GM23248 (cell line): ENCODE data around the gene C7. TPM values are rescaled to one million over a fixed set of nuclear protein-coding genes. Genes with fewer than 3 reads are reported as not detected.

Experiments used
- DNase-seq: peaks from one replicate; pipeline ENCODE4 v3.0.0-alpha.2; 2015
- H2AFZ ChIP-seq: fragments of 200-600 bp; sonication (generic); 2 replicates; pipeline ENCODE4 v1.6.1; 2016; ENCODE audit warnings: antibody characterized with exemption
- H3F3A ChIP-seq: fragments of 200-600 bp; sonication (generic); 2 replicates; pipeline ENCODE4 v1.6.1; 2016; ENCODE audit warnings: mild to moderate bottlenecking, antibody characterized with exemption, mixed run types; ENCODE audit not compliant: insufficient read depth
- H3K27ac ChIP-seq: fragments of 200-600 bp; sonication (generic); 2 replicates; pipeline ENCODE4 v1.5.1; 2016; ENCODE audit warnings: mild to moderate bottlenecking
- H3K27me3 ChIP-seq: fragments of 200-600 bp; sonication (generic); replicated peaks from 2 replicates; pipeline ENCODE4 v1.6.1; 2016; ENCODE audit warnings: mild to moderate bottlenecking; ENCODE audit not compliant: insufficient read depth
- H3K36me3 ChIP-seq: fragments of 200-600 bp; sonication (generic); 2 replicates; pipeline ENCODE4 v1.6.1; 2016; ENCODE audit warnings: low read depth, mild to moderate bottlenecking
- H3K4me1 ChIP-seq: fragments of 200-600 bp; sonication (generic); 2 replicates; pipeline ENCODE4 v1.6.1; 2016; ENCODE audit warnings: mild to moderate bottlenecking; ENCODE audit not compliant: insufficient read depth
- H3K4me2 ChIP-seq: fragments of 200-600 bp; sonication (generic); one replicate; pipeline ENCODE4 v1.6.1; 2016; ENCODE audit warnings: mild to moderate bottlenecking; ENCODE audit not compliant: unreplicated experiment
- H3K4me3 ChIP-seq: fragments of 200-600 bp; sonication (generic); 2 replicates; pipeline ENCODE4 v1.5.1; 2016; ENCODE audit warnings: mild to moderate bottlenecking
- H3K79me2 ChIP-seq: fragments of 200-600 bp; sonication (generic); 2 replicates; pipeline ENCODE4 v1.6.1; 2016; ENCODE audit warnings: mild to moderate bottlenecking; ENCODE audit not compliant: insufficient read depth
- H3K9ac ChIP-seq: fragments of 200-600 bp; sonication (generic); 2 replicates; pipeline ENCODE4 v1.6.1; 2016; ENCODE audit warnings: mild to moderate bottlenecking
- H3K9me2 ChIP-seq: fragments of 200-600 bp; sonication (generic); 2 replicates; pipeline ENCODE4 v1.6.1; 2016; ENCODE audit warnings: mixed run types, mild to moderate bottlenecking, moderate library complexity; ENCODE audit not compliant: insufficient read depth
- H3K9me3 ChIP-seq: fragments of 200-600 bp; sonication (generic); one replicate; pipeline ENCODE4 v1.6.1; 2017; ENCODE audit warnings: low read depth
- H4K20me1 ChIP-seq: fragments of 200-600 bp; sonication (generic); 2 replicates; pipeline ENCODE4 v1.6.0; 2016; ENCODE audit not compliant: insufficient read depth
- EZH2 ChIP-seq: fragments of 200-600 bp; sonication (generic); IDR thresholded peaks from 2 replicates; pipeline ENCODE4 v1.6.1; 2018; ENCODE audit warnings: antibody characterized with exemption, mild to moderate bottlenecking; ENCODE audit not compliant: insufficient read depth, poor library complexity, severe bottlenecking
- EZH2phosphoT487 ChIP-seq: fragments of 200-600 bp; sonication (generic); IDR thresholded peaks from 2 replicates; pipeline ENCODE4 v1.6.1; 2018; ENCODE audit warnings: antibody characterized with exemption, moderate library complexity, mild to moderate bottlenecking, low read depth; ENCODE audit not compliant: insufficient read depth
- WGBS, 2 experiments: methylation state at CpG; one replicate each; pipeline ENCODE4 v1.1.6; 2015 to 2017; ENCODE audit warnings: low lambda C conversion rate in 2 of 2, low coverage in 1 of 2; ENCODE audit errors: missing lambda C conversion rate in 2 of 2; 5-methylcytosine and 5-hydroxymethylcytosine counted together
- in situ Hi-C: fragments of 300-500 bp; cut with MboI; formaldehyde crosslinking; loops from 2 replicates; pipeline ENCODE4 v1.15.0; 2020
- polyA plus RNA-seq: library from polyadenylated mRNA; unstranded; fragments of >200 nt; fragmentation: Nextera tagmentation; extraction: Ambion mirVana; gene quantifications from 2 replicates; pipeline ENCODE4 v1.2.1, GENCODE V29; 2016
- total RNA-seq: library from RNA; depleted of rRNA; stranded (reverse); fragments of >200 nt; shearing (Covaris generic); gene quantifications from 2 replicates; pipeline ENCODE4 v1.2.3, GENCODE V29; 2014

C7 gene
- total and polyA plus RNA-seq, 2 experiments from 2014 or later: not detected

DNA sequence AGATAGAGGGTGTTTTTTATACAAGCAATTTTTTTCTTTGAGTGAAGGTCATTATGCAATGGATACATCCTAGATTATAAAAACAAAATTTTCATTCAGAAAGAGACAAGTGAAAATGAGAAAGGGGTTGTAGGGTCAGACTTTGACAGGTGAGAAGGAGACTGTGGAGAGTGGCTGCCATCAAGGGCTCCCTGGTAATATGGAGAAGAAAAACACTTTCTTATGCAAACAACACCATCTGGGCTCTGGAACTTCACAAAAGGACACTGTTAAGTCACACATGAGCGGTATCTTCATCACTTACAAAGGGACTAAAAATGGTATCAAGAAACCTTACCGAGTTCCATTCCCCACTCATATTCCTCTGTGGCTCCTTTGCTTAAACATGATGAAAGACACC, 23.5 kb downstream of the C7 start:
- H4K20me1 ChIP-seq: no peaks in the 10 kb centered on the region
- no peaks in the 10 kb centered on the region for H3K9me3 ChIP-seq
- no peak overlapping the region for H2AFZ ChIP-seq
- no peak overlapping the region for H3K27ac ChIP-seq
- H3K27me3 ChIP-seq: no peaks in the 10 kb centered on the region; the same call in none of the 2 replicates
- no peak for TF ChIP-seq EZH2phosphoT487
- TF ChIP-seq EZH2: no peak
- no peak for DNase-seq
- H3K79me2 ChIP-seq: no peaks in the 10 kb centered on the region
- in situ Hi-C loops: no loop called here
- no peak overlapping the region for H3K4me2 ChIP-seq
- no peaks in the 10 kb centered on the region for H3F3A ChIP-seq
- H3K4me3 ChIP-seq: no peak overlapping the region
- 28 to 37% methylated on average over 2 of the region's 2 CpGs for WGBS, 2 experiments
- no peaks in the 10 kb centered on the region for H3K4me1 ChIP-seq
- no peaks in the 10 kb centered on the region for H3K36me3 ChIP-seq
- H3K9ac ChIP-seq: no peak overlapping the region
- H3K9me2 ChIP-seq: no peaks in the 10 kb centered on the region

DNA sequence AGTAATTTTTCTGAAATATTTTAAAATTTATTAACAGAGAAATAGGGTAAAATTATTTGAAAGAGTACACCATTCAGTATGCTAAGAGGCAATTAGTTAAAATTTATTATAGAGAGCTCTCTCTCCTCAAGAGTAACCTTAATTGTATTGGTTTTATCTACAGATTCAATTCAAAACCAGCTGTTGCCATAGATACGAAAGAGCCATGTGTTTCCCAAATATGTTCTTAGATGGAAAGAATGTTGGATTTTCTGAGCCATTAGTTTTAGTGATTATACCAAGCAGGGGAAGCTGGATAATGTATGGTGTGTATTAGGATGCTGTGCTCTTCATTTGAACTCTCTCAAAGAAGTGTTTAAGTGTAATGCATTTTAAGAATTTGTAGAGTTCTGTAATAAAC, 27.8 kb downstream of the C7 start:
- peaks cover 3% of the 10 kb centered on the region for H3K27me3 ChIP-seq
- no peaks in the 10 kb centered on the region for H3K36me3 ChIP-seq
- in situ Hi-C loops: no loop called here

DNA sequence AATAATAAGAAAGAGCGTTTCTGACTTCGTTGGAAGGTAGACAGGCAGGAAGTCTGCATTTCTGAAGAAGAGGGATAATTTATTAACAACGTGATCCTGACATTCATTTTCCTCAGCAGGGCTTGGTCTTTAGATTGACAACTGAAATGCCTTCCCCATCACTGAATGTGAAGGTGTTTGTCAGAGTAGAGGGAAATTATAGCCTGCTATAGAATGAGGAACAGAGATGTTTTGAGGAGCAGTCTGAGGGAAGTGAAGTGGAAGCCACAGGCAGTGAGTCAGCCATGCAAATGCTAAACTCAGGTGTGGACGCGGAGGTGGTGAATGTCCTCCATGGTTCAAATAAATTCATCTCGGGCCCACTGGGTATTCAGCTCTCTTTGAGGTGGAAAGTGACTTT, 30.5 kb downstream of the C7 start:
- Histone ChIP-seq H3K27ac (no peak overlapping the region), H3K79me2 (no peaks in the 10 kb centered on the region), H3K4me1 (no peaks in the 10 kb centered on the region), H4K20me1 (no peaks in the 10 kb centered on the region), H3K36me3 (no peaks in the 10 kb centered on the region), H3K27me3 (peaks cover 3% of the 10 kb centered on the region; the same call in 1 of the 2 replicates), H2AFZ (no peak overlapping the region), H3K4me3 (no peak overlapping the region), H3K9me3 (no peaks in the 10 kb centered on the region), H3K9me2 (no peaks in the 10 kb centered on the region), H3K4me2 (no peak overlapping the region), H3F3A (no peaks in the 10 kb centered on the region), H3K9ac (no peak overlapping the region)
- in situ Hi-C loops: no loop called here
- no peak for TF ChIP-seq EZH2
- no peak for TF ChIP-seq EZH2phosphoT487
- DNase-seq: no peak
- 49 to 51% methylated on average over 6 of the region's 6 CpGs for WGBS, 2 experiments

More for the DNA sequence above, 27.8 kb downstream of the C7 start:
- H3K27ac ChIP-seq: no peak overlapping the region
- no peaks in the 10 kb centered on the region for H3K9me3 ChIP-seq
- no peaks in the 10 kb centered on the region for H4K20me1 ChIP-seq
- H3K4me3 ChIP-seq: no peak overlapping the region
- H3K4me1 ChIP-seq: no peaks in the 10 kb centered on the region
- no peaks in the 10 kb centered on the region for H3F3A ChIP-seq
- no peak overlapping the region for H3K9ac ChIP-seq
- WGBS, 2 experiments: 7 to 8% methylated on average over 1 of the region's 1 CpG
- H3K79me2 ChIP-seq: no peaks in the 10 kb centered on the region
- H3K9me2 ChIP-seq: no peaks in the 10 kb centered on the region
- no peak overlapping the region for H3K4me2 ChIP-seq
- no peak for DNase-seq
- TF ChIP-seq EZH2 (no peak), EZH2phosphoT487 (no peak)
- no peak overlapping the region for H2AFZ ChIP-seq

DNA sequence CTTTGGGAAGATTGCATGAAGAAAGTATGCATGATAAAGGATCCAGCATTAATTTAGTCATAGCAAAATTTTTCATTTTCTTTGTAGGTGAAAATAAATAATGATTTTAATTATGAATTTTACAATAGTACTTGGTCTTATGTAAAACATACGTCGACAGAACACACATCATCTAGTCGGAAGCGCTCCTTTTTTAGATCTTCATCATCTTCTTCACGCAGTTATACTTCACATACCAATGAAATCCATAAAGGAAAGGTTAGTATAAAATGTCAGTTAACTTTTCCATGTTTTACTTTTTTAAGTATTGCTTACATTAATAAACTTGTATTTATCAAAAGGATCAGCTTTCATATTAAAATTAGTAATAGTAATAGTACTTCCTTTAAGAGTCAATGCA, 35.8 kb downstream of the C7 start:
- Histone ChIP-seq H3K4me2 (no peak overlapping the region), H3K79me2 (no peaks in the 10 kb centered on the region), H3K4me1 (no peaks in the 10 kb centered on the region), H3K9ac (no peak overlapping the region), H3K4me3 (no peak overlapping the region), H3K9me2 (no peaks in the 10 kb centered on the region), H2AFZ (no peak overlapping the region), H3F3A (no peaks in the 10 kb centered on the region), H3K36me3 (no peaks in the 10 kb centered on the region), H3K9me3 (no peaks in the 10 kb centered on the region), H3K27ac (no peak overlapping the region), H3K27me3 (no peaks in the 10 kb centered on the region), H4K20me1 (no peaks in the 10 kb centered on the region)
- no peak for TF ChIP-seq EZH2phosphoT487
- no peak for TF ChIP-seq EZH2
- in situ Hi-C loops: no loop called here
- DNase-seq: no peak
- WGBS, 2 experiments: 81 to 82% methylated on average over 5 of the region's 5 CpGs

DNA sequence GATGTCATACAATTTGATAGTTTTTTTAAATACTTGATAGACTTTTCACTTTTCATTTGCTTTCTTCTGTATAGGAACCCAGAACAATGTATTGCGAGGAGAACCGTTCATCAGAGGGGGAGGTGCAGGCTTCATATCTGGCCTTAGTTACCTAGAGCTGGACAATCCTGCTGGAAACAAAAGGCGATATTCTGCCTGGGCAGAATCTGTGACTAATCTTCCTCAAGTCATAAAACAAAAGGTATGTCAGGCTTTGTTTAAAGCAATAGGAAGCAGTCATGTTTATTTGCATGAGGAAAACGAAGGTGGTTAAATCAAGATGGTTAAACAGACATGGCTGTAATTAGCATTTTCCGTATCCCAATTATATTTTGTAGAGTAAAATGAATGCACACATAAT, 46.0 kb downstream of the C7 start:
- Histone ChIP-seq H3K27ac (no peak overlapping the region), H4K20me1 (no peaks in the 10 kb centered on the region), H3K27me3 (no peaks in the 10 kb centered on the region), H3K79me2 (no peaks in the 10 kb centered on the region), H3K36me3 (no peaks in the 10 kb centered on the region), H3K4me1 (no peaks in the 10 kb centered on the region), H2AFZ (no peak overlapping the region), H3K9me3 (no peaks in the 10 kb centered on the region), H3K4me2 (no peak overlapping the region), H3K9ac (no peak overlapping the region), H3K9me2 (no peaks in the 10 kb centered on the region), H3F3A (no peaks in the 10 kb centered on the region), H3K4me3 (no peak overlapping the region)
- TF ChIP-seq EZH2phosphoT487: no peak
- TF ChIP-seq EZH2: no peak
- in situ Hi-C loops: no loop called here
- WGBS, 2 experiments: 44 to 45% methylated on average over 5 of the region's 5 CpGs
- no peak for DNase-seq
